ENCODE results near the gene SFT2D2.

Gene SFT2D2

DNA sequence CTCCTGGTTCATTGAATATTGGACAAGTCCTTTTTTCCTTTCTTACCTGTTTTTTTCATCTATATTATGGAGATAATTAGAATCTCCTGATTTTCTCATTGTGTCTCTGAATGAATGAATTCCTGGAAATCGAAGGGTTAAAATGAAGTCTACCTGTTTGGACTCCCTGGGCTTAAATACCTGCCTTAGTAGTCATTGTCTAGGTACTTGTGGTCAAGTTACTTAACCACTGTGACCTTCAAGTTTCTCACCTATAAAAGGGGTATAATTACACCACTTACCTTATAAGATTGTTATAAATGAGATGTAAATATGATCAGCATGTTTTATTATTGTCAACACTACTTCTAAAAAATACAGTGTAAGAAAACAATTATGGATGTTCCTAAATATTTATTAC, 45.8 kb downstream of the SFT2D2 start:
- DNase-seq, result no peak

DNA sequence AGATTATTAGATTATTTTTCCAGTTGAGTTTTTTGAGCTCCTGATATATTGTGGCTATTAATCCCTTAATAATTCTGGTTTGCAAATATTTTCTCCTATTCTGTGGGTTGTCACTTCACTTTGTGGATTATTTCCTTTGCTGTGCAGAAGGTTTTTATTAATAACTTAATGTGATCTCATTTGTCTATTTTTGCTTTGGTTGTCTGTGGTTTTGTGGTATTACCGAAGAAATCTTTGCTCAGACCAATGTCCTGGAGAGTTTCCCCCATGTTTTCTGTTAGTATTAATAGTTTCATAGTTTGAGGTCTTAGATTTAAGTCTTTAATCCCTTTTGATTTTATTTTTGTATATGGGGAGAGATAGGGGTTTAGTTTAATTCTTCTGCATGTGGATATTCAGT, 47.8 kb downstream of the SFT2D2 start:
- DNase-seq, result no peak

DNA sequence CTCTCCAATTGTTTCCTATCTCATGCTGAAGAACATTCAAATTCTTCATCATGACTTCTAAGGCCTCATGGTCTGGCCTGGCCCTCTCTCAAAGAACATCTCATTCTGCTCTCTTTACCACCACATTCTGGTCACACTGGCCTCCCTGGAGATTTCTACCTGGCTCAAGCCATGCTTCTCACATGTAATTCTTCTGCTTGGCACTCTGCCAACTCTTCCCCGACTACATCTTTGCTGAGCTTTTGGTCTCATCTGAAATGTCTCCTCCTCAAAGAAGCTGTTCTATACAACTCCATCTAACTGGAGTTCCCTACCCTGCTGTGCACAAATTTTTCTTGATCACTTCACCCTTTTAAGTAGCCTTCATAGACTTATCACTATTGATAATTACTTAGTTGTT, 53.4 kb downstream of the SFT2D2 start:
- DNase-seq, result no peak

DNA sequence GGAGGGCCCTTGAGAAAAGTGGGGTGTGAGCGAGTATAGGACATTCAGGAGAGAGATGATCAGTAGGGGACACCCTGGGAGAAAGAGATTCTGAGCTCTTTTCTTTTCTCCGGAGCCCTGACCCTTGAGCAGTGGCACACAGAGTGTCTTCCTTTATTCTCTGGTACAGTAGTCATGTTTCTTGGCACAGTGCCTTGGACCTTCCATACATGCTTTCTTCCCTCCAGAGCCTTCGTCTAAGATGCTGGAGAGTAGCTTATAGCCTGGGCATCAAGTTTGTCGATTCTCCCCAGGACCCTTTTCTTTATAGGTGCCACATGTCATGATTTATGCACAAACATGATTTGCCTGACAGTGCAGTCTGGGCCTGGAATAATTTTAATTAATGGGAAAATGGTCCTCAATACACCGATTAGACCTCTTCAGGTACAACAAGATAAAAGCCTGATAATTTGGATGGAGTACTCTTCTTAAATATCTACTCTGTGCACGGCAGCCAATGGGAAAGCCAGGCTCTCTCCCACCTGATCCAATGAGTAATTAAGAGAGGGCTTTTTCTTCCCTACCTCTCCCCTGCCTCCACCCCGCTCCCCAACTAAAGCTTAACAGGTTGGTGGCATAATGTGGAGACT, 54.6 kb downstream of the SFT2D2 start, which contains the start of gene TBX19:
Gene TBX19, plus strand, starts transcription at position 582 of the 632 bp plus-strand sequence. CDS start 214 bp downstream, outside the sequence.
- no peak for DNase-seq

DNA sequence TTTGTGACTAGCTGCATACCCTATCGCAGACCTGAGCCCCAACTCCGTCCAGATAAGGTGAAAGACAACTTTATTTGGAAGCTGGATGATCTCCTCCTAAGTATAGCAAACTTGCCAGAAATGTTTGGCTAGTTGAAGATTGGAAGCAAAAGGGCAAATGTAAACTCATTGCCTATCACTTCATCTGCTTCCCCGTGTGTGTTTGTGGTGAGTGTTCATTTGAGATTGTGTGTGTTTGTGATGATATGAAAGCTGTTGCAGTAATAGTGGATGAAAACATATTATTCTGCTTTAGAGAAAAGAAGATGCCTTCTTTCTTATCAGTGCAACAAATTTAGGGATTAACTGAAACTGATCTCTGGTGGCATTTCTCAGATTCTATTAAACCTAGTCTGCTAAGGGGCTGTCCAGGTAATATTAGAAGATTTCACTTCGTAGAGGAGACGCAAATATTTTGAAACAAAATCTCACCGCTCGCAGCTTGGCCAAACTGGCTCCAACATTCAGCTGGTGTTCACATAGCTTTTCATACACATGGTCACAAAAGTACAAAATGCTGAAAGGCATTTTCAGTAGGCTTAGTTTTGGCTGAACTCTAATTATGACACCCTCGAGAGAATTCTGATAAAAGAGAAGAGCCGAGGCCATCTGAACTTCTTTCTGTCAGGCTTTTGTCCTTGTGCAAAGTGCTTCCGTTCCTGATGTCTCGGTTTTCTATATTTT, 56.0 kb downstream of the SFT2D2 start:
- no peak for DNase-seq

DNA sequence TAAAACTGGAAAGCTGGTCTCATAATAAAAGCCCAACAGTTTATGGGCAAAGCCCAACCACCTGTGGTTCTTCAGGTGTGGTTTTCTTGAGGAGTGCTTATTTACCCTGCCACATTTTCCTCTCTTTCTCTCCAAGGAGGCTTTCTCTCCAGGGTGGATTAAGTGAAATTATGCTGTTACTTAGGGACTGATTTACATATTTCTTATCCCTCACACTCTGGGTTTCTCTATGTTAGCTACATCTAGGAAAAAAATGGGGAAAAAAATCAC, 59.7 kb downstream of the SFT2D2 start:
- DNase-seq, result no peak

DNA sequence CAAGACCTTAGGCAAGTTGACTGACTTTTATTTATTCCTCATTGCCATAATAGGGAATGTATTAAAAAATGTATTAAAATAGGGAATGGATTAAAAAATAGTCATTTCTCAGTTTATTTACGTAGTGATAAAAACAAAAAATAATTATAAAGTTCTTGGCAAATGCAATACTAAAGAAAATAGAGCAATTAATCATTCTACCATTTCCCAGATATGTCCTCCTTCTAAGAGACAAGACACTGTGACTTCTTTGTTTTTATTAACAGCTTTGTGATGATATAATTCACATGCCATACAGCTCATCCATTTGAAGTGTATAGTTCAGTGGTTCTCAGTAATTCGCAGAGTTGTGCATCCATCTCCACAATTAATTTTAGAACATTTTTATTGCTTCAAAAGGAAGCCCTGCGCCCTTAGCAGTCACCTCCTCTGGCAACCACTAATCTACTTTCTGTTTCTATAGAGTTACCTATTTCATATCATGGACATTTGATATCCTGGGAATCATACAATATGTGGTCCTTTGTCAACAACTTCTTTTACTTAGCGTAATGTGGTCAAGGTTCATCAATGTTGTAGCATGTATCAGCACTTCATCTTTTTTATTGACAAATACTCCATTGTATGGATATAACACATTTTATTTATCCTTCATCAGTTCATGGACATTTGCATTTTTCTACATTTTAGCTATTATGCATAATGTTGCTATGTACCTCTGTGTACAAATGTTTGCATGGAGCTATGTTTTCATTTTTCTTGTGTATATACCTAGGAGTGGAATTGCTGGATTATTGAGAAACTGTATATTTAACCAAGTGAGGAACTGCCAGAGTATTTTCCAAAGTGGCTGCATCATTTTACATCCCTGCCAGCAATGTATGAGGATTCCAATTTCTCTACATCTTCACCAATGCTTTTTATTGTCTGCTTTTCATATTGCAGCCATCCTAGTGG, 60.4 kb downstream of the SFT2D2 start:
- DNase-seq, result no peak

DNA sequence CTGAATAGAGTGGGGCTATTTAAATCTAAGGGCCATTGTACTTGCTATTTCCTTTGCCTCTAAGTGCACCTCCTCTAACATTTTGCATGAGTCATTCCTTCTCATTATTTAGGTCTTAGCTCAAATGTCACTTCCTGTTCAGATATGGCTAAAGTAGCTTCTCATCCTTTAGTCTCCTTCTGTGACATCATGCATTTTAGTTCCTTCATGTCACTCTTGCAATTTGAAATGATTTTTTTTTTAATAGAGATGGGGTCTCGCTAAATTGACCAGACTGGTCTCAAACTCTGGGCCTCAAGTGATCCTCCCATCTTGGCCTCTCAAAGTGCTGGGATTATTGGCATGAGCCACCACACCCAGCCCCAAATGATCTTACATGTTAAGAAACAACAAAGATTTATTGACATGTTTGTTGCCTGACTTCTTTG, 61.4 kb downstream of the SFT2D2 start:
- DNase-seq, result peak; percentile 60

DNA sequence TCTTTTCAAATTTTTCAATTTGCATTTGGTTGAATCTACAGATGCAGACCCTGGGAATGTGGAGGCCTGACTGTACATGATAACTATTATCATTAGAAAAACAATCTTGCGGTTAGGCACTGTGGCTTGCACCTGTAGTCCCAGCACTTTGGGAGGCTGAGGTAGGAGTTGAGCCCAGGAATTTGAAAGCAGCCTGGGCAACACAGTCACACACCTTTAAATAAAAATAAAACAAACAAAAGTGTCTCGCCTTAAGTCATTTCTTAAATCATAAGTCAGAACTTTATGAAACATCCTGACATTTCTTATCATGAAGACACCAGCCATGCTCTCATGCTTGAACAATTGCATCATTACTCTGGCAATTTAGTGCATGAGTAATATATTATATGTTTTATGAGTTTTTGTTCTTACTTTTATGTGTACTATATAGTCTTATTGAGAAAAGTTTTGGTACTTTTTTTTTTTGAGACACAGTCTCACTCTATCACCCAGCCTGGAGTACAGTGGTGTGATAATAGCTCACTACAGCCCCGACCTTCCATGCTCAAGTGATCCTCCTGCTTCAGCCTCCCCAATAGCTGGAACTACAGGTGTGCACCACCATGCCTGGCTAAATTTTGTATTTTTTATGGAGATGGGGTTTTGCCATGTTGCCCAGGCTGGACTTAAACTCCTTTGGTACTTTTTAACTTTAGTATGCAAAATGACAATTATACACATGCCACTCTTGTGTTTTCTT, 62.7 kb downstream of the SFT2D2 start:
- DNase-seq, result no peak

DNA sequence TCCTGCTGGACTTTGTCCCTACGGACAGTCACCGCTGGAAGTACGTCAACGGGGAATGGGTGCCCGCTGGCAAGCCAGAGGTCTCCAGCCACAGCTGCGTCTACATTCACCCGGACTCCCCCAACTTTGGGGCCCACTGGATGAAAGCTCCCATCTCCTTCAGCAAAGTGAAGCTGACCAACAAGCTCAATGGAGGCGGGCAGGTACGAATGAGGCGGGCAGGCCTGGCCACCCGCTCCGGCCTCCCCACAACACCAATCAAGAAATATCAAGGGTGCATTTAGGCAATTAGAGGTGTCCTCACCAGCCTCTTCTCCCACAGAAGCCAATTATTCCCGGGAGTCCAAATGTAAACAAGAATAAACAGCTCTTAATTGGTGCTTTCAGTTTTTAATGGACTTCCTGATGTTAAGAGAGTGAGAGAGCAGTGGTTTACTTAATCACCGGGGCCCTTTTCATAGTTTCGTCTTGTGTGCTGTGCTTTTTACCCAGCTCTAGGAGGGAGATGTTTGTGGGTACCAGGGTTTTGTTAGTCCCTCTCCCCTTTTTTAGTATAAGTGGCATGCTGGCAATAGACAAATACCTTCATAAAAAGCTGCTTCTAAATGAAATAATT, 65.5 kb downstream of the SFT2D2 start:
- peak; percentile 73 for DNase-seq

DNA sequence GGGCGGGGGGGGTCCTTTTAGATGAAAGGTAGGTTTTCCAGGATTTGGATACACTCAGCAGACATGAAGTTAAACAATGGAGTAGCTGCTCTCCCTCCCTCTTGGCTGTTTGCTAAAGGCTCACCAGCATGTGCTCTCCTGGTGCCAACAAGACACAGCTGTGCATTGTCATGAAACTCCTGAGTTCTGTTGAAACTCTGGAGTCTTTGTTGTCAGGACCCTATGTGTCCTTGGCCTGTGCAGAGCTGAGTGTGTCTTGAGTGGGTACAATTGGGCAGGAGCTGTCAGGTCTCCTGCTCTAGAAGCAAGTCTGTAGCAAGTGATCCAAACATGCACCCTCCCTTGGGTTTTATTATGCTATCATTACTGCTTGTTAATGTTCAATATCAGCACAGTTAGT, 67.6 kb downstream of the SFT2D2 start:
- no peak for DNase-seq

DNA sequence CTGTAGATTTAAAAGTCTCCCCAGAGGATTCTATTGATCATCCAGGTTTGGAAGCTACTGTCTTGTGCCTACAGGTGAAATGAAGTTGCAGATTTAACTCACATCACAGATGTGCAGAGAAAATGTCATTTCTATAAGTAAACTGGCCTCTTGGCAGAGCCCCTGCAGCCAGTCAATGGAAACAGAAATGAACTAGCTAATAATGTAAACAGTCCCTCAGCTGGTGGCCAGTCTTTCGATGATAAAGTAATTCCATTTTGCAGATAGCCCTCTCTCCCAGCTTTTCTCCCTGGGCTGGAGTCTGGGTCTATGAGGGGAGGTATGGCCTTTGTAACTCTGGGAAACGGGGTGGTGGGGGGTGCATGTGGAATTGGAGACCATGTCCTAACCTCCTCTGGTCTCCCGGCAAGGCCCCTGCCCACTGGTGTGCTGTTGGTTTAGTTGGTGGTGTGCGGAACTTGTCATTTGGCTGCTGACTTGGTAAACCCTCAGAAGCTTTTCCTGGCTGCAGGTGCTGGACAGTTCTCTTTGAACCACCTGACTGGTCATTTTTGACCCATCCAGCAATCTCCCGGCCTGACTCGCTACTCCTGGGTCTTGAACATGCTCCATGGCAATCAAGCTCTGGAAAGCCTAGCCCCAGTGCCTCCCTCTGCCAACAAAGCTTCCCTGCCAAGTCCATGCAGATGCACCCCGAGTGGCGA, 69.8 kb downstream of the SFT2D2 start:
- DNase-seq, result no peak

DNA sequence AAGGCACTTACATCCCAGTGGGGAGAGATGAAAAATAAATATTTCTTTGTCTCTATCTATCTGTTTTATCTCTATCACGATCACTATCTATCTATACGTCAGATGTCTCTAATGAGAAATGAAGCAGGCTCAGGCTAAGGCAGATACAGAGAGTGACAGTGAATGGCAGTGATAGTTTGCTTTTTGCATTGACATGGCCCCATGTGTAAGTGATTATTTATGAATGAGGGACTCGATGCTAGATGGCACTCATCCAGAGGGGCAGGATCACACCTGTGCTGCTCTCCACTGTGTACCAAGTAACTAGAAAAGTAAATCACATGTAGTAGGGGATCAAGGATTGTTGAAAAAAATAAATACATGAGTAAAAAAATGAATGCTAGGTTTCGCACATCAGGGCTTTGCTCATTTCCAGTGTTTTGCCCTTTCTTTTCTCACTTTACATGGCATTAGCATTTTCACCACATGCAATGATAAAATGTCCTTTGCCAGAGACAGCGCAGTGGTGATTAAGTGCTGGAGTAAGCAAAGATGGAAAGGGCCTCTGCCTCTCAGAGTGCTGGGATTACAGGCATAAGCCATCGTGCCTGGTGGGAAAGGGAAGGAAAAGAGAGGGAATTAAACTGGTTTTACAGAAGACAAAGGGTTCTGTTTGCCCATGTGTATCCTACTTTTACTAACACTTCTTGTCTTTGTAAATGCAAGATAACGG, 71.4 kb downstream of the SFT2D2 start:
- DNase-seq, result no peak

DNA sequence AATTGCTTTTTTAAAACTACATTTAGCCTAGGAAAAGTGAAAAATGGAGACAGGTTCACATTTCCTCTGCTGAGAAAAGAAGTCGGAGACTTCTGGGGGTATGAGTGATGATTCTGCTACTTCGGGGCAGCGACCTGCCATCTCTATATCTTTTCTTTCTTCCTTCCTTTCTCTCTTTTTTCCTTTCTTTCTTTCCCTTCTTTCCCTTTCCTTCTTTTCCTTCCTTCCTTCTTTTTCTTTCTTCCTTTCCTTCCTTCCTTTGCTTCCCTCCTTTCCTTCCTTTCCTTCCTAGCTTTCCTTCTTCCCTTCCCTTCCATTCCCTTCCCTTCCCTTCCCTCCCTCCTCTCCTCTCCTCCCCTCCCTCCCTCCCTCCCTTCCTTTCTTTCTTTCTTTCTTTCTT, 72.6 kb downstream of the SFT2D2 start:
- no peak for DNase-seq

DNA sequence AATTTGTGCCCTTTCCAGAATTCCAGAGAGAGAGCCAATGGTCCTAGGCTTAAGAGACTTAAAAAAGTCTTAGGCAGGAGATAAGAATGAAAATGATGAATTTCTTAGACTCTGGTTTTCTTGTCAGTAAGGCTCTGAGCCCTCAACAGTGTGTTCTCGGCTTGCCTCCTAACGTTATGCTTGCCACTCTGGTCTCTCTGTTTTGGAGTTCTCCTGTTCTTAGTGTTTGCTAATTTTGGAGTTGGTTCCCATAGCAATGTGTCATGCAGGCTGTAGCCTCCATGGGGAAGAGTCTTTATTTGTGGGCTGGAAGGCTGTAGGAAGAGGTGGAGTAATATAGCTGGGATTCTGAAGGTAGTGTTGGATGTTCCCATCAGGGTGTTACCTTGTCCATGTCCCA, 74.8 kb downstream of the SFT2D2 start:
- no peak for DNase-seq

DNA sequence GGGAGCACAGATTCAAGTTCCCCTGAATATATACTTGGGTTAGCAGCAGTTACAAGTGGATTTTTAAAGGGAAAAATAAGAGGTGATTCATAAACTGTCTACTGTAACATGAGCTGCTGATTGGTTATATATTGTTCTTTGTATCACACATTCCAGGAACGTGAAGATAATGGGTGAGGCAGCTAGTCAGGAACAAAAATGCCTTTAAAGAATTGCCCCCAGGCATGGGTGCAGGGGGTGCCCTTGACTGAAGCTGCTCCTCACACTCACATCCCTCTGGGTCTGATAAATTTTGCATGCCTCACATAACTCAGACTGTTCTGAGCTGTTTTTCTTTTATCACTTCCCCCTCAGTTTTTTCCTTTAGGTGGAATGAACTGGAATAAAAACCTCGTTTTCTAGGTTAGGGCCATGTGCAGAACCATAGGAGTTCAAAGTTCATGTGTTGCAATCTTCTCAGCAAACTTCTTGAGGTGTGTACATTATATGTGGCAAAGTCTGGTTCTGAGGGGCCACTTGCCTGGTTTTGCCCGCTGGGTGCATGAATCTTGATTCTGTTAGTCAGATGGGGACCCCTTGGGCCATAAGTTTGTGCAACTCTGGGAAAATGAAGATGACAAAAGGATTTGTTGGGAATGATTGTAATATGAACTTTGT, 76.0 kb downstream of the SFT2D2 start:
- DNase-seq, result no peak

Data from NCI-H1436 treated with DMSO at 0.1 percent for 48 hours (cell line).